H1 (cell line): ENCODE data around the gene VGLL4. TPM values are rescaled to one million over a fixed set of nuclear protein-coding genes. Genes with fewer than 3 reads are reported as not detected.

Source experiments
- CTCF ChIA-PET: fragments of 300-600 bp; sonication (Branson Sonifier 250); formaldehyde crosslinking; loops from one replicate; lab custom pipeline; 2021; ENCODE audit not compliant: partially characterized antibody; lab: Charles Lee
- POLR2A ChIA-PET: fragments of 300-600 bp; sonication (Branson Sonifier 250); formaldehyde crosslinking; loops from one replicate; lab custom pipeline; 2021; ENCODE audit warnings: inconsistent platforms; ENCODE audit not compliant: partially characterized antibody; lab: Charles Lee
- DNase-seq, 2 experiments: peaks; one replicate each; pipeline versions ENCODE4 v3.0.0 to v3.0.0-alpha.2; 2010 to 2022; ENCODE audit warnings: low spot score in 2 of 2, low read depth in 1 of 2, mixed read lengths in 1 of 2
- FAIRE-seq: peaks from 2 replicates; lab custom pipeline; 2011; peaks lifted over from hg19 to GRCh38; lab: Jason Lieb, UNC
- H2AFZ ChIP-seq: 2 replicates; pipeline ENCODE4 v1.8.1; 2012; ENCODE audit warnings: low read length, inconsistent platforms
- H2AK5ac ChIP-seq: 2 replicates; pipeline ENCODE4 v1.6.1; 2013; ENCODE audit warnings: low read depth, low read length
- H2BK120ac ChIP-seq: replicated peaks from 2 replicates; pipeline ENCODE3; 2013; ENCODE audit warnings: low read depth, low read length, inconsistent platforms
- H2BK12ac ChIP-seq: 2 replicates; pipeline ENCODE4 v1.6.1; 2013; ENCODE audit warnings: low read depth, low read length
- H2BK15ac ChIP-seq: 2 replicates; pipeline ENCODE4 v1.6.1; 2013; ENCODE audit warnings: low read length
- H2BK20ac ChIP-seq: 2 replicates; pipeline ENCODE4 v1.6.1; 2013; ENCODE audit warnings: low read length
- H2BK5ac ChIP-seq: 2 replicates; pipeline ENCODE4 v1.6.1; 2013; ENCODE audit warnings: low read depth, low read length
- H3K14ac ChIP-seq: 2 replicates; pipeline ENCODE4 v1.6.1; 2013; ENCODE audit warnings: inconsistent platforms; ENCODE audit not compliant: insufficient read length
- H3K18ac ChIP-seq: 2 replicates; pipeline ENCODE4 v1.6.1; 2013; ENCODE audit warnings: low read length; ENCODE audit errors: extremely low read depth
- H3K23ac ChIP-seq: 2 replicates; pipeline ENCODE4 v1.6.1; 2013; ENCODE audit warnings: inconsistent platforms; ENCODE audit not compliant: insufficient read length
- H3K23me2 ChIP-seq: 2 replicates; pipeline ENCODE4 v1.6.1; 2013; ENCODE audit warnings: low read depth, low read length
- H3K27ac ChIP-seq: 2 replicates; pipeline ENCODE4 v1.6.1; 2011; ENCODE audit warnings: low read depth, low read length, inconsistent platforms
- H3K27me3 ChIP-seq, 4 experiments: replicated peaks in 1 of 4; 1 replicate in 1 of 4; 2 replicates in 3 of 4; pipeline versions ENCODE4 v1.6.1 to v1.8.1; 2011 to 2013; ENCODE audit warnings: low read length in 3 of 4, mild to moderate bottlenecking in 3 of 4, inconsistent platforms in 2 of 4, mixed read lengths in 2 of 4, moderate library complexity in 1 of 4; ENCODE audit not compliant: control insufficient read depth in 3 of 4, insufficient read depth in 3 of 4; ENCODE audit errors: extremely low read depth in 1 of 4
- H3K36me3 ChIP-seq, 4 experiments: 2 replicates each; pipeline versions ENCODE4 v1.6.1 to v1.8.1; 2011 to 2013; ENCODE audit warnings: mild to moderate bottlenecking in 4 of 4, low read length in 3 of 4, moderate library complexity in 2 of 4, control low read depth in 1 of 4, inconsistent platforms in 1 of 4; ENCODE audit not compliant: insufficient read depth in 4 of 4, control insufficient read depth in 2 of 4
- H3K4ac ChIP-seq: replicated peaks from 2 replicates; pipeline ENCODE3; 2013; ENCODE audit warnings: low read length, low read depth, mixed read lengths, inconsistent platforms; ENCODE audit not compliant: insufficient read length
- H3K4me1 ChIP-seq, 4 experiments: replicated peaks in 1 of 4; 1 replicate in 1 of 4; 2 replicates in 3 of 4; pipeline versions ENCODE4 v1.6.1 to v1.8.1; 2011 to 2013; ENCODE audit warnings: low read length in 3 of 4, inconsistent platforms in 2 of 4, mixed read lengths in 1 of 4; ENCODE audit not compliant: insufficient read depth in 4 of 4, control insufficient read depth in 3 of 4
- H3K4me2 ChIP-seq, 2 experiments: 2 replicates each; pipeline versions ENCODE4 v1.6.1 to v1.8.1; 2011 to 2013; ENCODE audit warnings: low read depth in 2 of 2, low read length in 2 of 2, control low read depth in 1 of 2, inconsistent platforms in 1 of 2, mild to moderate bottlenecking in 1 of 2; ENCODE audit not compliant: insufficient read depth in 1 of 2
- H3K4me3 ChIP-seq, 4 experiments: fragments of 200-600, 300-600 bp in 1 of 4; sonication (generic), shearing (Covaris generic), sonication (Bioruptor Twin) in 1 of 4; 2 replicates each; pipeline versions ENCODE4 v1.5.1 to v1.8.1; 2011 to 2016; ENCODE audit warnings: low read length in 4 of 4, low read depth in 3 of 4, control low read depth in 2 of 4, inconsistent platforms in 2 of 4, mild to moderate bottlenecking in 2 of 4, mixed read lengths in 1 of 4, moderate library complexity in 1 of 4; ENCODE audit not compliant: insufficient read depth in 2 of 4; ENCODE audit errors: extremely low read depth in 1 of 4
- H3K56ac ChIP-seq: replicated peaks from 2 replicates; pipeline ENCODE3; 2013; ENCODE audit warnings: low read depth, mild to moderate bottlenecking, mixed read lengths, low read length, inconsistent platforms; ENCODE audit not compliant: insufficient read length
- H3K79me1 ChIP-seq: 2 replicates; pipeline ENCODE4 v1.6.1; 2013; ENCODE audit warnings: low read depth, low read length, control low read depth
- H3K79me2 ChIP-seq, 2 experiments: 2 replicates each; pipeline versions ENCODE4 v1.6.1 to v1.8.1; 2012 to 2013; ENCODE audit warnings: low read length in 2 of 2, mild to moderate bottlenecking in 2 of 2, inconsistent platforms in 1 of 2; ENCODE audit not compliant: insufficient read depth in 2 of 2, control insufficient read depth in 1 of 2
- H3K9ac ChIP-seq, 4 experiments: replicated peaks in 1 of 4; 1 replicate in 1 of 4; 2 replicates in 3 of 4; pipeline versions ENCODE4 v1.6.1 to v1.8.1; 2011 to 2013; ENCODE audit warnings: low read depth in 3 of 4, low read length in 3 of 4, control low read depth in 2 of 4, mild to moderate bottlenecking in 2 of 4, moderate library complexity in 2 of 4, inconsistent platforms in 1 of 4; ENCODE audit errors: extremely low read depth in 1 of 4
- H3K9me3 ChIP-seq, 2 experiments: 2 replicates each; pipeline versions ENCODE4 v1.6.1 to v1.8.1; 2012 to 2013; ENCODE audit warnings: mild to moderate bottlenecking in 2 of 2, moderate library complexity in 2 of 2, control low read depth in 1 of 2, inconsistent platforms in 1 of 2, low read depth in 1 of 2, low read length in 1 of 2, mixed read lengths in 1 of 2; ENCODE audit not compliant: insufficient read depth in 2 of 2
- H4K20me1 ChIP-seq, 2 experiments: replicated peaks in 1 of 2; 2 replicates each; pipeline versions ENCODE3 to v1.8.1; 2011 to 2013; ENCODE audit warnings: inconsistent platforms in 2 of 2, low read length in 2 of 2, mild to moderate bottlenecking in 1 of 2; ENCODE audit not compliant: insufficient read depth in 2 of 2, control insufficient read depth in 1 of 2
- H4K5ac ChIP-seq: 2 replicates; pipeline ENCODE4 v1.6.1; 2013; ENCODE audit warnings: low read length, low read depth, mixed read lengths, inconsistent platforms; ENCODE audit not compliant: insufficient read length
- H4K8ac ChIP-seq: 2 replicates; pipeline ENCODE4 v1.8.0; 2013; ENCODE audit warnings: mild to moderate bottlenecking, moderate library complexity, low read length, inconsistent platforms; ENCODE audit not compliant: insufficient read depth; ENCODE audit errors: extremely low read depth
- H4K91ac ChIP-seq: replicated peaks from 2 replicates; pipeline ENCODE3; 2013; ENCODE audit warnings: low read length, mixed read lengths, inconsistent platforms; ENCODE audit not compliant: insufficient read length
- CTCF ChIP-seq, 3 experiments: IDR thresholded peaks; 1 replicate in 2 of 3; 2 replicates in 1 of 3; pipeline versions ENCODE4 v1.5.1 to v1.6.1; 2011; ENCODE audit warnings: low read length in 3 of 3, mild to moderate bottlenecking in 3 of 3, inconsistent platforms in 2 of 3, low read depth in 1 of 3, moderate library complexity in 1 of 3; ENCODE audit not compliant: insufficient read depth in 1 of 3; ENCODE audit errors: control extremely low read depth in 1 of 3
- EZH2 ChIP-seq: fragments of 200-600 bp; sonication (generic); IDR thresholded peaks from 2 replicates; pipeline ENCODE4 v1.7.1; 2012; ENCODE audit warnings: low read depth, mild to moderate bottlenecking, moderate library complexity, low read length, inconsistent platforms; ENCODE audit not compliant: severe bottlenecking
- RXRA ChIP-seq: IDR thresholded peaks from 2 replicates; pipeline ENCODE4 v1.6.1; 2011; ENCODE audit warnings: low read depth, mild to moderate bottlenecking, low read length, moderate library complexity; ENCODE audit not compliant: insufficient read depth
- SP1 ChIP-seq: IDR thresholded peaks from 2 replicates; pipeline ENCODE4 v1.6.1; 2011; ENCODE audit warnings: low read depth, low read length
- SP4 ChIP-seq: IDR thresholded peaks from 2 replicates; pipeline ENCODE4 v1.6.1; 2012; ENCODE audit warnings: low read length, inconsistent platforms
- USF2 ChIP-seq: IDR thresholded peaks from 2 replicates; pipeline ENCODE4 v1.6.1; 2011; ENCODE audit warnings: low read length, improper control_type of control experiment
- WGBS, 2 experiments: shearing (Covaris generic) in 1 of 2; methylation state at CpG; one replicate each; pipeline versions ENCODE4 v1.1.6 to v1.1.7; 2013 to 2015; ENCODE audit warnings: low lambda C conversion rate in 2 of 2, mixed read lengths in 2 of 2, inconsistent platforms in 1 of 2, low coverage in 1 of 2, missing lambda C conversion rate in 1 of 2; ENCODE audit not compliant: insufficient replicate concordance in 2 of 2, insufficient coverage in 1 of 2, insufficient read length in 1 of 2; ENCODE audit errors: extremely low coverage in 1 of 2, missing lambda C conversion rate in 1 of 2; 5-methylcytosine and 5-hydroxymethylcytosine counted together
- polyA plus RNA-seq, 7 experiments: library from polyadenylated mRNA; depleted of rRNA in 3 of 7; stranded (reverse) in 5 of 7; unstranded in 2 of 7; fragments of >200 nt in 5 of 7; fragments of 200-250 nt in 2 of 7; gene quantifications; 1 replicate in 5 of 7; 2 replicates in 1 of 7; 4 replicates in 1 of 7; pipeline versions ENCODE4 v1.2.1 to v1.2.3, GENCODE V29; 2011 to 2013; ENCODE audit warnings: missing spikeins in 2 of 7, mixed read lengths in 2 of 7
- total RNA-seq: library from RNA; stranded (reverse); fragmentation: NEBNext Ultra II Directional; extraction: Animal tissue kit (Norgen Biotek cat#: 25700); gene quantifications from 2 replicates; pipeline ENCODE4 v1.2.1, GENCODE V29; 2021

VGLL4 gene
- total and polyA plus RNA-seq, 2 of the 8 experiments (the other 6 are each of a cell fraction or from before 2014, with no cell fraction given): 45.1 to 50.0 TPM

- Histone ChIP-seq H4K8ac (no peak overlapping the region), H3K56ac (no peak overlapping the region), H3K79me1 (no peaks in the 10 kb centered on the region), H3K4me1 (peaks cover 0 to 4% (median 0%) of the 10 kb centered on the region in 4 experiments; a peak in 2 of 7 replicates), H4K5ac (no peak overlapping the region), H3K23ac (no peak overlapping the region), H3K9ac (no peak overlapping the region), H2BK5ac (no peak overlapping the region), H3K4me2 (no peak overlapping the region), H2BK20ac (no peak overlapping the region), H3K23me2 (no peaks in the 10 kb centered on the region), H3K79me2 (no peaks in the 10 kb centered on the region), H3K27me3 (no peaks in the 10 kb centered on the region), H3K14ac (no peak overlapping the region), H2BK12ac (no peak overlapping the region), H3K9me3 (no peaks in the 10 kb centered on the region; a peak in 1 of 4 replicates), H4K20me1 (no peaks in the 10 kb centered on the region), H4K91ac (no peak overlapping the region), H2AFZ (no peak overlapping the region), H3K4ac (no peak overlapping the region), H2BK120ac (no peak overlapping the region), H3K4me3 (no peak overlapping the region), H2BK15ac (no peak overlapping the region), H3K18ac (no peak overlapping the region), H3K36me3 (no peaks in the 10 kb centered on the region), H2AK5ac (no peak overlapping the region), H3K27ac (no peak overlapping the region)
- 92% methylated on average over 2 of the region's 2 CpGs; no CpG with 5 or more reads in 1 of the 2 experiments for WGBS, 2 experiments
- DNase-seq (no peak), FAIRE-seq (no peak)
- POLR2A ChIA-PET: no interaction called here
- CTCF ChIA-PET: interaction anchor here (0.7 to 1.4 kb wide), 3 partner anchors 18 to 294 kb away, joined by 3 read pairs; no protein-coding TSS in a partner anchor
- TF ChIP-seq SP4: no peak
- no peak for TF ChIP-seq EZH2
- no peak for TF ChIP-seq SP1
- TF ChIP-seq CTCF (IDR thresholded peaks at IDR 0.05; ENCODE audit: control extremely low read depth in 1 of 3, insufficient read depth in 1 of 3, low read depth in 1 of 3, low read length in 3 of 3): no peak
- no peak for TF ChIP-seq USF2
- no peak for TF ChIP-seq RXRA
Measured at GRCh38 chr3:11547498-11547897, 96.2 kb downstream of the VGLL4 start.
